K562 (cell line): ENCODE data around the gene ODC1. TPM values are rescaled to one million over a fixed set of nuclear protein-coding genes. Genes with fewer than 3 reads are reported as not detected.

Experiments used
- ATF1 ChIP-seq, 2 experiments: fragments of 450-650 bp in 1 of 2; IDR thresholded peaks; 2 replicates each; pipeline ENCODE4 v1.6.1; 2016; ENCODE audit warnings: missing compliant biosample characterization in 1 of 2, missing genetic modification characterization in 1 of 2
- CBFA2T2 ChIP-seq: fragments of 450-650 bp; conservative IDR thresholded peaks from 2 replicates; pipeline ENCODE4 v1.6.1; 2017; ENCODE audit warnings: mild to moderate bottlenecking
- CBX8 ChIP-seq: fragments of 200-600 bp; sonication (generic); IDR thresholded peaks from 2 replicates; pipeline ENCODE4 v1.6.1; 2012; ENCODE audit warnings: borderline replicate concordance, mixed run types, low read depth, mild to moderate bottlenecking, moderate library complexity, mixed read lengths, low read length, control low read depth, inconsistent platforms; ENCODE audit not compliant: poor library complexity, severe bottlenecking; ENCODE audit errors: extremely low read depth
- CTBP1 ChIP-seq: fragments of 450-650 bp; IDR thresholded peaks from 2 replicates; pipeline ENCODE4 v1.6.1; 2016; ENCODE audit warnings: borderline replicate concordance
- DDX20 ChIP-seq: fragments of 450-650 bp; IDR thresholded peaks from 2 replicates; pipeline ENCODE4 v1.6.1; 2016; ENCODE audit warnings: missing genetic modification characterization, low read depth, mild to moderate bottlenecking, missing compliant biosample characterization, moderate library complexity
- GABPA ChIP-seq: fragments of 200-800 bp; sonication (Bioruptor generic); conservative IDR thresholded peaks from 2 replicates; pipeline ENCODE4 v1.6.1; 2016; ENCODE audit warnings: low read depth, missing genetic modification characterization, missing compliant biosample characterization
- HBP1 ChIP-seq: fragments of 450-650 bp; formaldehyde crosslinking; IDR thresholded peaks from 2 replicates; pipeline ENCODE4 v1.4.0; 2022; ENCODE audit warnings: missing genetic modification characterization
- HCFC1 ChIP-seq: IDR thresholded peaks from 2 replicates; pipeline ENCODE4 v1.6.1; 2012; ENCODE audit warnings: low read depth, low read length, improper control_type of control experiment
- HDAC1 ChIP-seq, 2 experiments: fragments of 450-650 bp; IDR thresholded peaks; 2 replicates each; pipeline ENCODE4 v1.6.1; 2016 to 2017; ENCODE audit warnings: inconsistent platforms in 1 of 2, mild to moderate bottlenecking in 1 of 2, moderate library complexity in 1 of 2
- HMGN3 ChIP-seq: IDR thresholded peaks from 2 replicates; pipeline ENCODE4 v1.6.1; 2011; ENCODE audit warnings: borderline replicate concordance, low read depth, mild to moderate bottlenecking, mixed read lengths, low read length; ENCODE audit not compliant: insufficient read length; ENCODE audit errors: extremely low read depth
- NFE2 ChIP-seq: IDR thresholded peaks from 2 replicates; pipeline ENCODE4 v1.6.1; 2014; ENCODE audit warnings: antibody characterized with exemption, low read depth
- POLR2B ChIP-seq: fragments of 450-650 bp; IDR thresholded peaks from 2 replicates; pipeline ENCODE4 v1.6.1; 2018; ENCODE audit warnings: low read depth; ENCODE audit not compliant: partially characterized antibody
- SAFB ChIP-seq: fragments of 200-400 bp; formaldehyde crosslinking; IDR thresholded peaks from 2 replicates; pipeline ENCODE4 v1.6.1; 2017; ENCODE audit warnings: low read depth, low read length, borderline replicate concordance
- SETDB1 ChIP-seq: IDR thresholded peaks from one replicate; pipeline ENCODE4 v1.6.1; 2012; ENCODE audit warnings: low read length, control low read depth, inconsistent platforms
- TAF1 ChIP-seq: IDR thresholded peaks from 2 replicates; pipeline ENCODE4 v1.6.1; 2011; ENCODE audit warnings: mild to moderate bottlenecking, low read length, moderate library complexity; ENCODE audit not compliant: insufficient read depth, control insufficient read depth, severe bottlenecking; ENCODE audit errors: extremely low read depth
- TBL1XR1 ChIP-seq, 2 experiments: IDR thresholded peaks; 2 replicates each; pipeline ENCODE4 v1.6.1; 2012; ENCODE audit warnings: improper control_type of control experiment in 2 of 2, low read length in 2 of 2, mild to moderate bottlenecking in 1 of 2
- ZBTB5 ChIP-seq: fragments of 450-650 bp; IDR thresholded peaks from 2 replicates; pipeline ENCODE4 v1.6.1; 2017; ENCODE audit warnings: antibody characterized with exemption
- ZNF324 ChIP-seq: fragments of 250-450 bp; sonication (Bioruptor Pico); IDR thresholded peaks from 2 replicates; pipeline ENCODE4 v1.4.0; 2020; ENCODE audit warnings: mild to moderate bottlenecking
- polyA plus RNA-seq, 8 experiments: library from polyadenylated mRNA; depleted of rRNA in 4 of 8; stranded (reverse) in 5 of 8; unstranded in 3 of 8; fragments of >200 nt; fragmentation: Nextera tagmentation in 2 of 8; fragmentation: Illumina TruSeq in 1 of 8; extraction: Ambion mirVana in 2 of 8; extraction: Trizol in 1 of 8; gene quantifications; 2 replicates each; pipeline versions ENCODE4 v1.2.1 to v1.2.3, GENCODE V29; 2011 to 2014; ENCODE audit warnings: inconsistent platforms in 1 of 8, missing spikeins in 1 of 8
- total RNA-seq, 7 experiments: library from RNA; depleted of rRNA in 6 of 7; stranded (reverse); fragments of >200 nt in 6 of 7; fragmentation: Illumina TruSeq in 2 of 7; extraction: Trizol in 2 of 7; gene quantifications; 2 replicates each; pipeline versions ENCODE4 v1.2.1 to v1.2.3, GENCODE V29; 2011 to 2021; ENCODE audit warnings: low replicate concordance in 1 of 7

ODC1 gene
- total and polyA plus RNA-seq, 9 of the 15 experiments (the other 6 are each of a cell fraction or from before 2014, with no cell fraction given) = 142 to 563 (median 457) TPM

DNA sequence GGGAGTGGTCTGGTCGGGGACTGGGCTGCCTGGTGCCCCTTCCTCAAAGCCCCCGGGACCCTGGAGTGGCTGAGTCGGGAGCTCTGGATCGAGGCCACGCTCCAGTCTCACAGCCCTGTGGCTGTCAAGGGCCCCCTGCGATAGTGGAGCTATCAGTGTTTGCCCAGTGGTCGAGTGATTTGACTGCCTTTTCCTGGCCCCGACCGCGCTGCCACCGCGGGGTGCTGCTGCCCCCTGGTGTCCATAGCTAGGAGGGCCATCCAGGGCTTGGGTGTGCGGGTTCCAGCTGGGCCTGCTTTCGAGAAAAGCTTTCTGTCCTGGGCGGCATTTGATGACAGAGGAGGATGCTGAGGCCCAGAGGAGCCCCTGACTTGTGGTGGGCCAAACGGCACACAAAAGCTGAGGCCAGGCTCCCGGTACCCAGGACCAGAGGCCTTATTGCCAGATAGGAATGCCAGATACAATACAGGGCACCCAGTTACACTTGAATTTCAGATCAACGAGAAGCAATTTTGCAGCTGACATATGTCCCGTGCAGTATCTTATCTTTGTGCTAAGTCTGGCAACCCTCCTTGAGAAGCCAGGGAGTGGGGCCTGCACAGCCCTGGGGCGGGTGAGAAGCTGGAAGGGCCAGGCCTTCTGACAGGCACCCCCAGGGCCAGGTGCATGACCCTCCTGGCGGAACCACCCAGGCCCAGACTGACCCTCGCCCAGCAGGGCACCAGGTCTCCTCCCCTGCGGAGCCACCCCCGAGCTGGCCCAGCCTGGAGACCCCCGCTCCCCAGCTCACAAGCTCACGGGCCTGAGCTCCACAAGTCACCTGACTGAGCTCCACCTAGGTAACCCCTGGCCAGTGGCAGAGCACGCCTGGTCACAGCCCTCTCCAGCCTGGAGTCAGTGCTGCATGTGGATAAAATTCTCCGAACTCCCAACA, 13.0 kb downstream of the ODC1 start (continued):
- TF ChIP-seq CBFA2T2 = peak; percentile 66
- no peak for TF ChIP-seq SETDB1
- no peak for TF ChIP-seq POLR2B
- TF ChIP-seq HCFC1 = 0 out of 2 replicates have a peak, but pooled peaks have one; percentile 26
- TF ChIP-seq HBP1 = no peak
- TF ChIP-seq HMGN3 = peak; percentile 84
- TF ChIP-seq GABPA = no peak
- no peak for TF ChIP-seq TAF1
- TF ChIP-seq ATF1 (CRISPR knock-in tag; IDR thresholded peaks at IDR 0.05) = no peak
- TF ChIP-seq ATF1 (tag; IDR thresholded peaks at IDR 0.05) = peak; percentile 22; the same call in 1 of the 2 replicates
- peak; percentile 69; the same call in 1 of the 2 replicates for TF ChIP-seq CTBP1
- TF ChIP-seq ZBTB5 = no peak
- TF ChIP-seq HDAC1 (IDR thresholded peaks at IDR 0.05) = peak in 1 of 2 experiments; percentile 37; a peak in 1 of 4 replicates
- TF ChIP-seq SAFB = no peak
- TF ChIP-seq TBL1XR1 (IDR thresholded peaks at IDR 0.05; ENCODE audit: low read length in 2 of 2) = peak; percentile 63 to 72
- no peak for TF ChIP-seq ZNF324 (CRISPR knock-in tag)
- no peak for TF ChIP-seq CBX8
- TF ChIP-seq NFE2 = no peak
- TF ChIP-seq DDX20 = no peak
